CD4-positive, alpha-beta T cell treated with Interleukin-2 at 100 ng/mL for 4 hours (primary cell): ENCODE data around the gene MRC2.
"Not testable (repeated sequence)": the region's sequence is repeated elsewhere in the genome, so short reads cannot be mapped to it uniquely, and the experiment has no call there.

ENCODE experiments used
- DNase-seq: peaks from one replicate; pipeline ENCODE4 v3.0.0-alpha.2; 2020; ENCODE audit warnings: low spot score

The MRC2 gene

GRCh38 chr17:62679866-62680377 lies 52.5 kb downstream of the MRC2 start:
- DNase-seq, result no peak

GRCh38 chr17:62680541-62681052 lies 53.1 kb downstream of the MRC2 start:
- DNase-seq, result no peak

DNA sequence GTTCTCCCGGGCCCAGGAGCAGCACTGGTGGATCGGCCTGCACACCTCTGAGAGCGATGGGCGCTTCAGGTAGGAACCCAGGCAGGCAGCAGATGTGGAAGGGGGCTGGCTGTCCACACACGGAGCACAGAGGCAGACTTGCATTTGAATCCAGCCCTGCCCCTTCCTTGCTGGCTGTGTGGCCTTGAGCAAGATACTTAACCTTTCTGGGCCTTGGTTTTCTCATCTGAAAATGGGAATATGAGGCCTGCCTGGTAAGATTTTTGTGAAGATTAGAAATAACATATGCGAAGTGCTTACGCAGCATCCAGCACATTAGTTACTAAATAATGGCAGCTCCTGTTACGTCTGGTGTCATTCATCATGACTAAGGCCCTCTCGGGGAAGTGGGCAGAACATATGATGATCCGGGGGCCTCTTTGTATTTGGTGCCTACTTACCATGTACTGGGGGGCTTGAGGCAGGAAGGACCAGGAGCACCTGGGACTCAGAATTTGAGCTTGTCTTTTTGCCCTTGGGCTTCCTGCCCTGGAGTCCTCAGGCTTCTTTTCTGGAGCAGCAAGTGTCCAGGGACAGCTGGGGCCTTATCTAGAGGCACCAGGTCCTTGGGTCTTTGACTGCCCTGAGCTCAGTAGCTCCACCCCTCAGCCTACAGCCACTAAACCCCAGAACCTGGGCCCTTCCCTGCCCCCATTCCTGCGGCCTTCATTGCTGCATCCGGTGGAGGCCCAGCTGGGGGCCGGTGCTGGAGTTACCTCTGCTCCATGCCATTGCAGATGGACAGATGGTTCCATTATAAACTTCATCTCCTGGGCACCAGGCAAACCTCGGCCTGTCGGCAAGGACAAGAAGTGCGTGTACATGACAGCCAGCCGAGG lies 53.8 kb downstream of the MRC2 start:
- no peak for DNase-seq

DNA sequence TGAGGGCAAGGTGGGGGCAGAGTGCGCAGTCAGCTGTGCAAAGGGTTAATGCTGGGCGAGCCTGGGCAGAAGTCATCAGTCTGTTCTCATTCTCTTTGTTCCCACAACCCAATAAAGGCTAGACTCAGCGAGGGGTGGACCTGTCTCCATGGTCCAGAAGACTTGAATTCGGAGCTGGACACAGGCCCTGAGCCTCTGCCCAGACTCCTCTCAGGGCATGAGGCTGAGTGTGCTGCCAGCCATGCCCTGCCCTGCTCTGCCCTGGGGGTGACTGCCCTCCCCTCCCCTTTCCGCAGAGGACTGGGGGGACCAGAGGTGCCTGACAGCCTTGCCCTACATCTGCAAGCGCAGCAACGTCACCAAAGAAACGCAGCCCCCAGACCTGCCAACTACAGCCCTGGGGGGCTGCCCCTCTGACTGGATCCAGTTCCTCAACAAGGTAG lies 54.5 kb downstream of the MRC2 start:
- no peak for DNase-seq

DNA sequence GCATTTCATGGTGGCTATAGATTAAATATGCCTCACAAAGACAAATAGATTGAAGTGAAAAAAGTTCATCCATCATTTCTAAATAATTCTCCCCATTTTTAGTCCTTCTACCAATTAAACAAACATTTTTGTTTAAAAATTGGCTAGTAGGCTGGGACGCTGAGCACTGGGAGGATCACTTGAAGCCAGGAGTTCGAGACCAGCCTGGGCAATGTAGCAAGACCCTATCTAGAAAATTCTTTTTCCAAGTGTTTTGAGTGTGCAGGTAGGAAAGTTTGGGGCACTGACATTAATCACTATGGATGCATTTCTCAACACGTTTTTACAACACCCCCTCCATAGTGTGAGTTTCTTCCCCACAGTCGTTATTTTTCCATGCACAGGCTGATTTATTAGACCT lies 56.7 kb downstream of the MRC2 start:
- DNase-seq, result no peak

DNA sequence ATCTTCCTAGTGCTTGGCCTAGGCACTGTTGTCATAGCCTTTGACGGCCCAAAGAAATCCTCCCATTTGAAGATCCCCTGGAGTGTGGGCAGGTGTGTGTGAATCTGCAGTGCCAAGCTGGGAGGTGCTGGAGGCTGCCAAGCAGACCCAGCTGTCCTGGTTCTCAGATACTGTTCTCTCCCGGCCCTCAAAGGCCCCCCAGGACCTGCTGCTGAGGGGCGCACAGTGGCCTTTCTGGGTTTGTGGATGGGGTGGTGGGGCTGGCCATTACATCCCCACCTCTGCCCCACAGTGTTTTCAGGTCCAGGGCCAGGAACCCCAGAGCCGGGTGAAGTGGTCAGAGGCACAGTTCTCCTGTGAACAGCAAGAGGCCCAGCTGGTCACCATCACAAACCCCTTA lies 60.5 kb downstream of the MRC2 start:
- DNase-seq, result no peak

- no peak for DNase-seq
These were observed 61.1 kb downstream of the MRC2 start for GRCh38 chr17:62688398-62689160.

GRCh38 chr17:62689441-62690167 lies 62.1 kb downstream of the MRC2 start:
- DNase-seq, result no peak

DNA sequence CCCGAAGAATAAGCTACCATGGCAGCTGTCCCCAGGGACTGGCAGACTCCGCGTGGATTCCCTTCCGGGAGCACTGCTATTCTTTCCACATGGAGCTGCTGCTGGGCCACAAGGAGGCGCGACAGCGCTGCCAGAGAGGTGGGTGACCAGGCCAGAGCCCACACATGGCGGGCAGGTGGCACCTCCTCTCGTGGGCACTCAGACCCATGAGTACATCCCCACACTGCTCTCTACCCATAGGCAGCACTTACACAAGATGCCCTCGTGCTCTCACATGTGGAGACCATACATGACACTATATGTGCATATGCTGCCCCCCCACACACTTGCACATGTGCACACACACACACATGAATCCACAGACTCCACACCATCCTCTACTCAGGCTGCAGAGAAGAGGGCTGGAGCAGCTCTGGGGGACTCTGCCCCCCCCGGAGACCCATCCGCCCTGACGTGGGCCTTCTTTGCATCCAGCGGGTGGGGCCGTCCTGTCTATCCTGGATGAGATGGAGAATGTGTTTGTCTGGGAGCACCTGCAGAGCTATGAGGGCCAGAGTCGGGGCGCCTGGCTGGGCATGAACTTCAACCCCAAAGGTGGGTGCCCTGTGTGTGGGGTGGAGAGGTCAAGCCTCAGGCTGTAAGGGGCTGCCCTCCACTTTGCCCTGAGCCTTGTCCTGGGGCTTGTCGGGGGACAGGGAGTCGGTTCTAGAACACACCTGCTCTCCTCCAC lies 62.9 kb downstream of the MRC2 start:
- no peak for DNase-seq

GRCh38 chr17:62691589-62691915 lies 64.1 kb downstream of the MRC2 start:
- DNase-seq, result not testable (repeated sequence)

GRCh38 chr17:62692159-62692651 lies 64.7 kb downstream of the MRC2 start:
- no peak for DNase-seq

DNA sequence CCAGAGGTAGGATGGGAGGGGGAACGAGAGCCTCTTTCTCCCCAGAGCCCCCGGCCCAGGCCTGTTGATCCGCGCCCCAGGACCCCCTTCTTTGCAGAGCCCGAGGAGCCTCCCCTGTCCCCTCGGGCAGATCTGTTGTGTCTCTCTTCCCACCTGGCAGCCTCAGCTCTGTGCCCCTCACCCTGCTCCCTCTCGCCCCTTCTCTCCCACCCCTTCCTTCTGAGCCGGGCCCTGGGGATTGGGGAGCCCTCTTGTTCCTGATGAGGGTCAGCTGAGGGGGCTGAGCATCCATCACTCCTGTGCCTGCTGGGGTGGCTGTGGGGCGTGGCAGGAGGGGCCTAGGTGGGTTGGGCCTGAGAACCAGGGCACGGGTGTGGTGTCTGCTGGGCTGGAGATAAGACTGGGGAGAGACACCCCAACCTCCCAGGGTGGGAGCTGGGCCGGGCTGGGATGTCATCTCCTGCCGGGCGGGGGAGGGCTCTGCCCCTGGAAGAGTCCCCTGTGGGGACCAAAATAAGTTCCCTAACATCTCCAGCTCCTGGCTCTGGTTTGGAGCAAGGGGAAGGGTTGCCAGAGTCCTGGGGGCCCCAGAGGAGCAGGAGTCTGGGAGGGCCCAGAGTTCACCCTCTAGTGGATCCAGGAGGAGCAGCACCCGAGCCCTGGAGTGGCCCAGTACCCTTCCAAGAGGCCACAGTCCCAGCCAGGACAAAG lies 65.4 kb downstream of the MRC2 start:
- no peak for DNase-seq

DNA sequence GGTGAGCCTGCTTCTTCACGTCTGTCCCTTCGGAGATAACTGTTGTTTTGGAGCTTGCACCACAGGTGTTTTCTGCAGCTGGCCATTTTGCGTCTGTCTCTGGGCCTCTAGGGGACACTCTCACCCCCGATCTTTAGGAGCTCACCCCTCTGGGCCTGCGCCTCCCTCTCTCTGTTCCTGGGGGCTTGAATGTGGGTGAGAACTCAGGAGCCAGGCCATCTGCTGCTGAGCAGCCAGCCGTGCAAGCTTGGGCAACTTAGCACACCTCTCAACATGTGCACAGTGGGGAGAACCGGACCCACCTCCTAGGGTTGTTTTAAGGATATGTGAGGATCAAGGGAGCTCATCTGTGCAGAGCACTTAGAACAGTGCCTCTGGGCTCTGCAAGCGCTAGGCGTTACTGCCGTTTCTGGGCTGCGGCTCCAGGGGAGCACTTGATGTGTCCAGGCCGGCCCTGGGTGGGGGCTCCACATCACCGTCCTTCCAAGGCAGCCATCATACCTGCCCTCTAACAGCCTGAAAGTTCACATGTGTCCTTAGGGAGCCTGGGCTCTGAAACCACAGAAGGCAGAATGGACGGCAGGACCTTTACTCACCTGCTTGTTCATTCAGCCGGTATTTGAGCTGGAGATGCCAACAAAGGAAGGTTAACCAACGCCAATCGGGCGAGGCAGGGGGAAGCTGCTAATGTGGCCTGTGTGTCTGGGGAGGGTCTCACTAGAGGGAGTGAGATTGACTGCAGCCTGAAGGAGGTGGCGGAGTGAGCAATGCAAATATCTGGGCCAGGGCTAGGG lies 66.3 kb downstream of the MRC2 start:
- DNase-seq, result no peak

- not testable (repeated sequence) for DNase-seq
These were observed 67.7 kb downstream of the MRC2 start for GRCh38 chr17:62695093-62695738.

GRCh38 chr17:62696256-62696655 lies 68.8 kb downstream of the MRC2 start:
- no peak for DNase-seq

GRCh38 chr17:62696726-62697490 lies 69.4 kb downstream of the MRC2 start:
- no peak for DNase-seq

GRCh38 chr17:62698459-62698858 lies 71.0 kb downstream of the MRC2 start:
- not testable (repeated sequence) for DNase-seq

- no peak for DNase-seq
These were observed 73.7 kb downstream of the MRC2 start for GRCh38 chr17:62700964-62701705.
